NCI-H1930 (cell line): ENCODE results near the gene ALB.

Experiments used
- DNase-seq, 2 experiments: peaks; one replicate each; lab custom pipeline; 2025; lab: John Stamatoyannopoulos, UW

The ALB gene

DNA sequence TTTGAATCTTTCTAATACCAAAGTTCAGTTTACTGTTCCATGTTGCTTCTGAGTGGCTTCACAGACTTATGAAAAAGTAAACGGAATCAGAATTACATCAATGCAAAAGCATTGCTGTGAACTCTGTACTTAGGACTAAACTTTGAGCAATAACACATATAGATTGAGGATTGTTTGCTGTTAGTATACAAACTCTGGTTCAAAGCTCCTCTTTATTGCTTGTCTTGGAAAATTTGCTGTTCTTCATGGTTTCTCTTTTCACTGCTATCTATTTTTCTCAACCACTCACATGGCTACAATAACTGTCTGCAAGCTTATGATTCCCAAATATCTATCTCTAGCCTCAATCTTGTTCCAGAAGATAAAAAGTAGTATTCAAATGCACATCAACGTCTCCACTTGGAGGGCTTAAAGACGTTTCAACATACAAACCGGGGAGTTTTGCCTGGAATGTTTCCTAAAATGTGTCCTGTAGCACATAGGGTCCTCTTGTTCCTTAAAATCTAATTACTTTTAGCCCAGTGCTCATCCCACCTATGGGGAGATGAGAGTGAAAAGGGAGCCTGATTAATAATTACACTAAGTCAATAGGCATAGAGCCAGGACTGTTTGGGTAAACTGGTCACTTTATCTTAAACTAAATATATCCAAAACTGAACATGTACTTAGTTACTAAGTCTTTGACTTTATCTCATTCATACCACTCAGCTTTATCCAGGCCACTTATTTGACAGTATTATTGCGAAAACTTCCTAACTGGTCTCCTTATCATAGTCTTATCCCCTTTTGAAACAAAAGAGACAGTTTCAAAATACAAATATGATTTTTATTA, 28.3 kb downstream of the ALB start:
- no peak for DNase-seq

DNA sequence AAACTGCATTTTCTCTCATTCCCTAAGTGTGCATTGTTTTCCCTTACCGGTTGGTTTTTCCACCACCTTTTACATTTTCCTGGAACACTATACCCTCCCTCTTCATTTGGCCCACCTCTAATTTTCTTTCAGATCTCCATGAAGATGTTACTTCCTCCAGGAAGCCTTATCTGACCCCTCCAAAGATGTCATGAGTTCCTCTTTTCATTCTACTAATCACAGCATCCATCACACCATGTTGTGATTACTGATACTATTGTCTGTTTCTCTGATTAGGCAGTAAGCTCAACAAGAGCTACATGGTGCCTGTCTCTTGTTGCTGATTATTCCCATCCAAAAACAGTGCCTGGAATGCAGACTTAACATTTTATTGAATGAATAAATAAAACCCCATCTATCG, 29.1 kb downstream of the ALB start:
- DNase-seq: no peak

DNA sequence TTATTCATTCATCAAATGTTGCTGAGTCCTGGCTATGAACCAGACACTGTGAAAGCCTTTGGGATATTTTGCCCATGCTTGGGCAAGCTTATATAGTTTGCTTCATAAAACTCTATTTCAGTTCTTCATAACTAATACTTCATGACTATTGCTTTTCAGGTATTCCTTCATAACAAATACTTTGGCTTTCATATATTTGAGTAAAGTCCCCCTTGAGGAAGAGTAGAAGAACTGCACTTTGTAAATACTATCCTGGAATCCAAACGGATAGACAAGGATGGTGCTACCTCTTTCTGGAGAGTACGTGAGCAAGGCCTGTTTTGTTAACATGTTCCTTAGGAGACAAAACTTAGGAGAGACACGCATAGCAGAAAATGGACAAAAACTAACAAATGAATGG, 30.2 kb downstream of the ALB start:
- DNase-seq: no peak

DNA sequence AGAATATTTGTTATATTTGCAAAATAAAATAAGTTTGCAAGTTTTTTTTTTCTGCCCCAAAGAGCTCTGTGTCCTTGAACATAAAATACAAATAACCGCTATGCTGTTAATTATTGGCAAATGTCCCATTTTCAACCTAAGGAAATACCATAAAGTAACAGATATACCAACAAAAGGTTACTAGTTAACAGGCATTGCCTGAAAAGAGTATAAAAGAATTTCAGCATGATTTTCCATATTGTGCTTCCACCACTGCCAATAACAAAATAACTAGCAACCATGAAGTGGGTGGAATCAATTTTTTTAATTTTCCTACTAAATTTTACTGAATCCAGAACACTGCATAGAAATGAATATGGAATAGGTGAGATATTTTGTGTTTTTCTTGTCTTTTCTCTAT, 31.9 kb downstream of the ALB start, which contains the start of gene AFP:
Gene AFP (plus strand): TSS at position 238 of the 400 bp plus-strand sequence. CDS start 42 bp downstream, at position 280.
- no peak for DNase-seq

DNA sequence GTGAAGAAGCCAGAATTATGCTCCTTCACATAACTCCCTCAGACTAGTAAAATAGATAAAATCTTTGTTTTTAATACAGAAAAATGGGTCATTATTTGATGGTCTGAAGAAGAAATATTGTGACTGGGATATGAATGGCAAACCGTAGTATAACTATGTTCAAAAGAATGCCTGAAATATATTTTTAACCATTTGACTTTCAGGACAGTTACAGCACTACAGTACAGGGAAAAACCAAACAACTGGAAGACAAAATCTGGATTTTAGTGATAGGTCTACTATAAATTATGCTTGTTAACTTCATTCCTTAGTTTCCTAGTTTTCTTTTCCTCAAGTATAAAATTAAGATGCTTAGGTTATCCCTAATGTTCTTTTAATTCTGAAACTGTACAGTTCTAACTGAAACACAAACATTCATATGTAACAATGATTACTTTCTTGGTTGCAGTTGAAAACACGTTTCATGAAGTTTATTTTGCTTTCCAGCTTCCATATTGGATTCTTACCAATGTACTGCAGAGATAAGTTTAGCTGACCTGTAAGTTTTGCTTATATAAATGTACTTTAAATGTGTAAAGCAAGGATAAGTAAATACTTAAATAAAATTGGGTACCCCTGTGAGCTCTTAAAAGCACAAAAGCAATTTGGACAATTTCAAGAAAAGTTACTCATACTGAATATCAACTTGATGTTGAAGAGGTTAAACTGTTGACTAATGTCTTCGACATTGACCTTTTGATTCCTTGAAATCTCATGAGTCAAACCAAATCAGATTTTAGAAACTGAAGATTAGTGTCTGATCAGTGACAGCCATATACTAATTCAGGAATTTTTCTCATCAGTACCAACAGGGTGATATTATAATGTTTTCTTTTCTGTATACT, 32.8 kb downstream of the ALB start:
- DNase-seq: no peak

DNA sequence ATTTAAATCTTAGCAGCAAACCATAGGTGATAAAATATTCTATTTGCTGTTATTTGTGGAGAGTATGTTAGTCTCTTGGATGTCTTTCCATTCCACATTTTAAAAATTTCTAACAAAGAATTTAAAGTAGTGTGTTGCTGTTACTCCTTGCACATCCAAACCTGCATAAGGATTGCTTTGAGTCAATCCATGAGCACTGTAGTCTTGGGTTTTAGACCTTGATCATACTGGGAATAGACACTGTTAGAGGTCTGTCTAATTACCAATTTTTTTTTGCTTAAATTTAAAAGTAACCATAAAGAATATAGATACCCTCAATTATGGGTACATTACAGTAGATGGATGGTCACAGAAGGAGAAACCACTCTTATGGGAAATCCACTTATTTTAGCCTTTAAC, 33.5 kb downstream of the ALB start:
- DNase-seq: no peak

DNA sequence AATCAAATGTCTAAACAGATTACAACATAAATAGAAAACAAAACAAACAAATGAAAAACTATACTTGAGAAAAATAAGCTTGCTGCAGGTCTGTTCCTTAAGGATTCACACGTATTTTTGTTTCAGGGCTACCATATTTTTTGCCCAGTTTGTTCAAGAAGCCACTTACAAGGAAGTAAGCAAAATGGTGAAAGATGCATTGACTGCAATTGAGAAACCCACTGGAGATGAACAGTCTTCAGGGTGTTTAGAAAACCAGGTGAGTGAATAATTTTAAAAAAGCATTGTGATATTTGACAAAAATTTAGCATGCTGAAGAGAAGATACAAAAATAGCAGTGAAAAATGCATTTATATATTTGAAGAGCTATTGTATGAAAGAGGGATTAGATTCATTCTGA, 34.0 kb downstream of the ALB start:
- DNase-seq: no peak

DNA sequence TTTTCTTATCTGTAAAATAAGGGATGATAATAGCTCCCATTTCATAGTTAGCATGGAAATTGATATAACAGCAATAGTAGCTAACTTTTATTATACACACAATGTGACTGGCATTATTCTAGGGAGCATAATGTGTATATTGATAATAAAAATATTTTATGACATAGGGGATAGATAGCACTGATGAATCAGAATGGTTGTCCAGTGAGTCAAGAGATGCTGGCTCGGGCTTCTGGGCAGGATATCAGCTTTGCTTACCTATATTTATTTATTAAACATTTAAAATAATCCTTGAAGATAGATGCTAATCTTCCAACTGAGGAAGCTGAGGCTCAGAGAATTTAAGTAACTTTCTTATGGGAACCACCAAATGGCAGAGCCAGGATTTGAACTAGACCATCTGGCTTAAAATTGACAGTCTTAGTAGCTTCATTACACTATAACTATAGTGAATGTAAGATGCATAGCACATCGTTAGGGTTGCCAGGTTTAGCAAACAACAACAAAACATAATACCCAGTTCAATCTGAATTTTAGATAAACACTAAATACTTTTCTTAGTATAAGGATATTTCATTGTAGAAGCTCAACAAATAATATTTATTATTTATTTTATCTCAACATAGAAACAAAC, 34.6 kb downstream of the ALB start:
- no peak for DNase-seq

DNA sequence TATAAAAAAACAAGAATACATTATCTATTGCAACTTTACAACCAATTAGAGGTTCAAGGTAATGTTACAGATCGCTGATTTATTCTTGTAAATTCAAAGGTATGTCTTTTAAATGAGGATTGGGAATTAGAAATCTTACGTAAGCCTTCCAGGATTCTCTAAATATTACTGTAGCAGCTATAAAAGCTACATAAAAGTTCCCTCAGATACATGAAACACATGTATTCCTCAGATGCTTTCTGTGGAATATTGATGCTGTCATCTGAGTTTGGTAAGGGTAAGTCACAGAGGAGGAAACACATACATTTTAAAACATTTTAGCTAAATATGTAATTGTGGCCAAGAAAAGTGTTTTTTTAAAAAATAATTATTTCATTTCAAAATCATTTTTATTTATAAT, 35.4 kb downstream of the ALB start:
- no peak for DNase-seq

DNA sequence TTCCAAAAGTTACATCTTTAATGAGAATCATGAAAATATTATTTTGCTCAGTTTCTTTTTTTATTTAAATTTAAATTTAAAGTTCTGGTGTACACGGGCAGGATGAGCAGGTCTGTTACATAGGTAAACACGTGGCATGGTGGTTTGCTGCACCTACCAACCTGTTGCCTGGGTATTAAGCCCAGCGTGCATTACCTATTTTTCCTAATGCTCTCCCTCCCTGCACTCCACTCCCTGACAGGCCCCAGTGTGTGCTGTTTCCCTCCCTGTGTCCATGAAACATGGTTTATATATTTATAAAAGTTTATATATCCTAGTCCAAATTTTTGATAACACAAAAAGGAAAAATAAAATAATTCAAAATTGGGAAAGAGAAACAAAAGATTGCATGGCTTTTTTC, 35.9 kb downstream of the ALB start:
- DNase-seq: no peak

DNA sequence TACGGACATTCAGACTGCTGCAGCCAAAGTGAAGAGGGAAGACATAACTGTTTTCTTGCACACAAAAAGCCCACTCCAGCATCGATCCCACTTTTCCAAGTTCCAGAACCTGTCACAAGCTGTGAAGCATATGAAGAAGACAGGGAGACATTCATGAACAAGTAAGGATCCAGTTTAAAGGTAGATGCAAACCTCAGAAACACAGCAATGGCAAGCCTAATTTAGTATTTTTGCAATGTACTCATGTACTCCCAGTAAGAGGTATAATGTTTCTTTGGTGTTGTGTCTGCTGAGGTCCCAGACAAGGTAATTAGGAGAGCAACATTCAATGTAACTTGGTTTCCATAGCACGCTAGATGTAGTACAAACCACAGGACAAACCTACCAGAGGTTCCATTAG, 36.6 kb downstream of the ALB start:
- DNase-seq: no peak

DNA sequence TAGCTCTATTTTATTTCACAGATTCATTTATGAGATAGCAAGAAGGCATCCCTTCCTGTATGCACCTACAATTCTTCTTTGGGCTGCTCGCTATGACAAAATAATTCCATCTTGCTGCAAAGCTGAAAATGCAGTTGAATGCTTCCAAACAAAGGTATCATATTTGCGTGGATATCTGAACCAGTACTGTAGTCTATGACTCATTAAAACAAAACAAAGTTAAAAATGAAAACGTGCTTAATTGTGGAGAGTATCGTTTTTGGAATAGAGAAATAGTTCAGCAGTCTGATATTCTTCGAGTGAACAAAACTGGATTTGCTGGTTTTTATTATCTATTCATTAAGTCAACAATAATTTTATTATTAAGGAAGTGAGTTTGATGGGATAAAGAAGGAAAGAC, 38.2 kb downstream of the ALB start:
- DNase-seq: no peak

DNA sequence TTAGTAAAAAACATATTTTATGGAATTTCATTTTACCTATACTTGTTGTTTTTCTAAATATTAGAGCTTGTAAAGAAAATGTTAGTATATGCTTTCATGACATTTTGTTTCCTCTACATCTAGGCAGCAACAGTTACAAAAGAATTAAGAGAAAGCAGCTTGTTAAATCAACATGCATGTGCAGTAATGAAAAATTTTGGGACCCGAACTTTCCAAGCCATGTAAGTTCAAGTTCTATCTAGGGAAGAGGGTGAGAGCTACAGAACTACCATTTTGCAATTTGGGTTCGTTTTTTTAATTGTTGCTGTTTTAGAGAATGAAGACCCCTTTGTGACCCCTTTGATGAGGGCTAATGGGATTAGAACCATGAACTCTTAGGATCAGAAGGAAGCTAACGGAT, 39.1 kb downstream of the ALB start:
- DNase-seq: no peak

DNA sequence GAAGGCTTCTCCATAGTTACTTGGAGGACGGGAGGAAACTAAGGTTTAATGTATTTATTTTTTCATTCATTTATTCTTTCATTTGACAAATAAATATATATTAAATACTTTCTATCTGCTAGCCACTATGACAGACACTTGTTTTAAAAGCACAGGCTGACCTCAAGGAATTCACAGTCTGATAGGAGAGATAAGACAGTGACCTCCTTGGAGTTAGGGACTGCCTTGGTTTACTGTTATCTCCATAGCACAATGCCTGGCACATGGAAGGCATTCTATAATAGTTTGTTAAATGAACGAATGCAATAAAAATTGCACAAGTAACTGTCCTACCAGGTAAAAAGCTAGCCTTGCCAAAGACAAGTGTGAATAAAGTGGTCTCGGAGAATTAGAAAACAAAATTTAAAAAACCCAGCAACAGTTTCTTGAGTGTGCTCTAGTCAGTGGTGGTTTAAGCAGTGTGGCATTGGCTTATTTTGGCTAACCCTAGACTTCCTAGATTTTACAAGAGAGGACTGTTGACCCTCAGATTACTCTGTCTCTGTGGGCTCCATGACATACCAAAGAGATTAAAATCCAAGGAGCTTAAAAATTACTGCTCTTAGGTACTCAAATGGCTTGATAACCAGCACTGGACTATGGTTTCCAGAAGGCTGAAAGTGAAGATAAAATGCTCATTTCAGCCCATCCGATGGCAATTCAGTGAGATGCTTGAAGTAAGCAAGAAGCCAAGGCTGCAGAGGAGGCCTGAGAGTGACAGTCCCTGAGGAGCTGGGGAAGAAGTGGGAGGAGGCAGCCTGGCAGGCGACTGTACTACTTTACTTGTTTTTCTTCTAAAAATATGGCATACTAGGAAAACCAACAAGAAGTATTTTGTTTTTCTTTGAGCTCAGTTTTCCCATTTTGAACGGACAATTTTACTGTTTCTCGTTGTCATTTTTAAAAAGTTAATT, 41.6 kb downstream of the ALB start:
- DNase-seq: no peak

DNA sequence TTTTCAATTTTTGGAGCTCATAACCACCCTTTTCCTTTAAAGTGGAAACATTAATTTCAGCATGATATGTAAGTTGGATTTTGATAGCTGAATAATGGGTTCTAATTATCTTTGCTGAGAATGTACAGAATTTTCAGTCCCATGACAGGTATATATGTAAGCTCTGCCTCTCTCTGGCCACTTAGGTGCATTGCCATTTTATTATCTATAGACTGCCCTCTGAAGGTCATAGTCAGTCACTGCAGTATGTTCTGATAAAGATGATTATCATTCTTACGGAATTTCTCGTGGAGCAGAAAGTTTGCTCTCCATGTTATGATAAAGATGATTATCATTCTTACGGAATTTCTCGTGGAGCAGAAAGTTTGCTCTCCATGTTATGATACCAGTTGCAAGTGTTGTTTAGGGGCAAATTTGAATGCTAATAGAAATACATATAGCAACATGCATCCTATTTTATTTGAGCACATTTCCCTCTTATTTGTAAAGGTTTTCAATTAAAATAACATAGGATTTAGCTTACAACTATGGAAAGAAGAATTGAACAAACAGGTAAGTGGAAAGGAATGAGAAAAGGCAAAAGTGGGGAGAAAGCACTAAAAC, 42.4 kb downstream of the ALB start:
- DNase-seq: peak; percentile 28 to 41

DNA sequence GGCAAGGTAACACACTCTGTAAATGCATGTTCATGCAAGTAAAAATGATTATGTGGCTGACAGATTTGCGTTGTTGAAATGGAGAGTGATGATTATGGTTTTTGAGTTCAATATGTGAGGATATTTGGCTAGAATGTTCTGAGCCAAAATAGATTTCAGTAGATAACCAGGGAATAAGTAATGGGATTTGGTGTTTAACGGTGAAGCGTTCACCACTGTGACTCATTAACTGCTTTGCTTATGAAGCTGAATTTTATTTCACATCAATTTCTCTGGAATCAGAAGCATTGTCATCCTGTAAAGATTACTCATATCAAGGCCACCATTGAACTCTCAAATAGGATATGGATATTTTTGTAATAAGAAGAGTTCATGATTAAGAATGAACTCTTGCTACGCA, 43.6 kb downstream of the ALB start:
- DNase-seq: no peak

DNA sequence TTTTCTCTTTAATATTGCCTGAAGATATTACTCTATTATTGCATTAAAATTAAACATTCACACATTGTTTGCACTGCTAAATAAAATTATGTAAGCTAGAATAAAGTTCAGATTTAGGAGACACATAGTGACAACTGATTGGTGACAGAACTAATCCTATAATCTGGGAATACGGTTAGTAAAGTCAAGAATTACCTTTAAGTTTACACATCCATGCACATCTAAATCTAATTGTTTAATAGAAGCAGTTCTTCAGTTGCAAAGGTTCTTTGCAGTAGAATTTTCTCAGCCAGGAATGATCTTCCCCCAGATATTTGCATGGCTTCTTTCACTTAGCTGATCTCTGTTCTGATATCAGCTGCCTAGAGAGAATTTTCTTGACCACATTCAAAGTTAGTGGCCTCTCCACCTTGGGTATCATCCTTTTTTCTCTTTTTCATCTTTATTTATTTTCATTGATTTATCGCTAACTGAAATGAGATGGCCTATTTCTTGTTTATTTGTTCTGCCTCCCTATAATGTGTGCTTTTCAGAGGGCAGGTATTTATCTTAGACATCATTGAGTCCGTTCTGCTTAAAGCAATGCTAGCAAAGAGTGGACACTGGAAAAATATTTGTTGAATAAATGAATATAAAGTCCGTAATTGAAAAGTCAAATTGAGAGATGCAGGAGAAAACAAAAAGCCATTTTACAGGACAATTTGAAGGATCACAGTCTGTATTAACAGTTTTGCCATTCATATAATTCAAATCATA, 44.5 kb downstream of the ALB start:
- no peak for DNase-seq

DNA sequence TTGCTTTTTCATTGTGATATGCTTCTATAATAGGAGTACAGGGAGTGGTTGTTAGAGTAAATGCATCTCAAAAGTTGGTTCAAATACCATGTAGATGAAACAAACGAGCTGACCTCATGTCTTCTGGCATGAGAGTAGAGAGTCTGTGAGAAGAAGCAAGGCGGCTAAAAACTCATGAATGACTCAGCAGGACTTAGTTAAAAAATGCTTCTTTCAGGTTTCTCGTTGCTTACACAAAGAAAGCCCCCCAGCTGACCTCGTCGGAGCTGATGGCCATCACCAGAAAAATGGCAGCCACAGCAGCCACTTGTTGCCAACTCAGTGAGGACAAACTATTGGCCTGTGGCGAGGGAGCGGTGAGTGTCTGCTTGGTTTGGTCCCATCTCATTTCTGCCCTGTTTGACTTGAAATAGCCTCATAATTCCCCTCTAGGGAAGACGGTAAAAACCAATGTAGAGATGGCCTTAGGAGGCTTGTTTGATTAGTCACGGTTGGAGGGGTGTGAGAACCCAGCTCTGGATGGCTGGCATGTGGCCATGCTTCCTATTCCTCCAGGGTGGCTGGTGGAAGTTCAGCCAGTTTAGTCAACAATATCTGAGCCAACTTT, 46.4 kb downstream of the ALB start:
- DNase-seq: peak; percentile 5 to 33

DNA sequence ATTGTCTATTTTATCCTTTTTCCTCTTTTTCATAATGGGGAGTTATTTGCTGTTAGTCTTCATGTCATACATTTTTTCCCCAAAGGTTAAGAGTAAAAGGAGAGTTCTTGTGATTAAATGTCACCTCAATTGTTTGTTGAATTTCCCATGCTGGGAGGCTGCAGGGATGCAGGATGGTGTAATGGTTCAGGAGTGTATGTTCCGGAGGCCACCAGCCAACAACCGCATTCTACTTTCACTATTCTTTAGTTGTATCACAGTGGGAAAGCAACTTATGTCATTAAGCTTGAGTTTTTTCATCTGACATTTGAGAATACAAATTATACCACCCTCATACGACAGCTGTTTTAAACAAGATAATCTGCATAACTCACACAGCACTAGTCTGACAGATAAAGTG, 47.3 kb downstream of the ALB start:
- DNase-seq: peak; percentile 39 to 49
